ENCODE measurements around the gene XPO4.

DNA sequence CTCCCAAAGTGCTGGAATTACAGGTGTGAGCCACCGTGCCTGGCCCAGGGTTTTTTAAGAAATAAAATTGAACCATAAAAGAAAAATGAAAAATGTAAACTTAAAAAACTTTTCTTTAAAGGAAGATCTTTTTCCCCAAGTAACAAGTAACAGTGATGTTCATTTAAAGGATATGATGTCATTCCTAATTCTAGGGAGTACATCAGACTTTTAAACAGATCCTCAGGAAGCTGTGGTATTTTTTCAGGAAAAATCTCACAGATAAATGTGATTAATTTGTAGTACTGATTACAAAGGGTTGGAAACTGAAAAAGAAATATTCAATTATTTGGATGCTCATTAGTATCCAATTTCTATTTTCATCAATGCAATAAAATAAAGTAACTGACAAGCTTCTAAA, 114.2 kb downstream of the XPO4 start:
- TF ChIP-seq, protein P1, sequence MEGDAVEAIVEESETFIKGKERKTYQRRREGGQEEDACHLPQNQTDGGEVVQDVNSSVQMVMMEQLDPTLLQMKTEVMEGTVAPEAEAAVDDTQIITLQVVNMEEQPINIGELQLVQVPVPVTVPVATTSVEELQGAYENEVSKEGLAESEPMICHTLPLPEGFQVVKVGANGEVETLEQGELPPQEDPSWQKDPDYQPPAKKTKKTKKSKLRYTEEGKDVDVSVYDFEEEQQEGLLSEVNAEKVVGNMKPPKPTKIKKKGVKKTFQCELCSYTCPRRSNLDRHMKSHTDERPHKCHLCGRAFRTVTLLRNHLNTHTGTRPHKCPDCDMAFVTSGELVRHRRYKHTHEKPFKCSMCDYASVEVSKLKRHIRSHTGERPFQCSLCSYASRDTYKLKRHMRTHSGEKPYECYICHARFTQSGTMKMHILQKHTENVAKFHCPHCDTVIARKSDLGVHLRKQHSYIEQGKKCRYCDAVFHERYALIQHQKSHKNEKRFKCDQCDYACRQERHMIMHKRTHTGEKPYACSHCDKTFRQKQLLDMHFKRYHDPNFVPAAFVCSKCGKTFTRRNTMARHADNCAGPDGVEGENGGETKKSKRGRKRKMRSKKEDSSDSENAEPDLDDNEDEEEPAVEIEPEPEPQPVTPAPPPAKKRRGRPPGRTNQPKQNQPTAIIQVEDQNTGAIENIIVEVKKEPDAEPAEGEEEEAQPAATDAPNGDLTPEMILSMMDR (IDR thresholded peaks at IDR 0.05) = no peak
- no peak for TF ChIP-seq REST (IDR thresholded peaks at IDR 0.05; ENCODE audit: insufficient read depth in 1 of 2, low read depth in 2 of 2, low read length in 1 of 2)
- TF ChIP-seq TCF7L2 (IDR thresholded peaks at IDR 0.05; ENCODE audit: low read depth, low read length) = no peak
- no peak for TF ChIP-seq POLR2AphosphoS5 (IDR thresholded peaks at IDR 0.05; ENCODE audit: low read depth, low read length)

Data from Panc1 (cell line).